Measurements from ENCODE around the gene PSMA3.
A peak's percentile ranks its signal among the peaks of the same experiment; 100 is the strongest.

PSMA3 gene

DNA sequence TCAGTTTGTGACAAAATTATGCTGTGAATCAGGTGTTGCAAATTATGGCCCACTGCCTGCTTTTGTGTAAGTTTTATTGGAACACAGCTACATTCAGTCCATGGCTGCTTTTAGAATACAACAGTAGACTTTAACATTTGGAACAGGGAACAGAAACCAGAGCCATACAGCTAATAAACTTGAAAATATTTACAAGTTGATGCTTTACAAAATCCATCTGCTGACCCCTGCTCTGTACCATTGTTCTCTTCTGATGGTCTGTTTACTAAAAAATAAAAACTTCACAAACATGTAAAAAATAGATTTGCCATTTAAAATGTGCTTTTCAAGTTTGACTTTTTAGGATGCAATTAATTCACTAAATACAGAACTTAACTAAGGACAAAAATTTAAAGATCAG is 20.8 kb downstream of the PSMA3 start:
- peaks cover 2% of the 10 kb centered on the region for H3K4me1 ChIP-seq (ENCODE audit: low read depth, poor library complexity, severe bottlenecking)

DNA sequence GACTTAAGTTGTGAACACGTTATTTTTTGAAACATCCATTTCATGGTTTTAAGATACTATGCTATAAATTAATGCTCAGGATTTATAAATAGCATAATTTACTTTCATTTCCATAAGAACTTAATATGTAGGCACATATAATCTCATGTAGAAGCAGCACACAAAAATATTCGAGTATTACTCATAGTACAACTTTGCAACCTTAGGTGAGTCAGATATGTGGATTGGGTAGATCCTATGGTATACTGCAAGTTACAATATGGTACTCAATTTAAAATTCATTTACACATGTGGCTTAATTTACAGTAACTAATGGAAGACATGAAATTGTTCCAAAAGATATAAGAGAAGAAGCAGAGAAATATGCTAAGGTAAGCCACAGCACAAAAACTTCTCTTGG is 26.0 kb downstream of the PSMA3 start:
- H3K36me3 ChIP-seq (ENCODE audit: insufficient read depth), result 0 out of 2 replicates have a peak, but pooled peaks cover 2% of the 10 kb centered on the region
- H3K4me1 ChIP-seq (ENCODE audit: low read depth, poor library complexity, severe bottlenecking), result peaks cover 9% of the 10 kb centered on the region
- H3K27ac ChIP-seq, result no peak overlapping the region
- H4K20me1 ChIP-seq (ENCODE audit: insufficient read depth), result no peaks in the 10 kb centered on the region
- no peak overlapping the region for H3K4me2 ChIP-seq
- no peak overlapping the region for H2AFZ ChIP-seq (ENCODE audit: low read depth)
- no peak overlapping the region for H3K9ac ChIP-seq
- TF ChIP-seq, protein P1, sequence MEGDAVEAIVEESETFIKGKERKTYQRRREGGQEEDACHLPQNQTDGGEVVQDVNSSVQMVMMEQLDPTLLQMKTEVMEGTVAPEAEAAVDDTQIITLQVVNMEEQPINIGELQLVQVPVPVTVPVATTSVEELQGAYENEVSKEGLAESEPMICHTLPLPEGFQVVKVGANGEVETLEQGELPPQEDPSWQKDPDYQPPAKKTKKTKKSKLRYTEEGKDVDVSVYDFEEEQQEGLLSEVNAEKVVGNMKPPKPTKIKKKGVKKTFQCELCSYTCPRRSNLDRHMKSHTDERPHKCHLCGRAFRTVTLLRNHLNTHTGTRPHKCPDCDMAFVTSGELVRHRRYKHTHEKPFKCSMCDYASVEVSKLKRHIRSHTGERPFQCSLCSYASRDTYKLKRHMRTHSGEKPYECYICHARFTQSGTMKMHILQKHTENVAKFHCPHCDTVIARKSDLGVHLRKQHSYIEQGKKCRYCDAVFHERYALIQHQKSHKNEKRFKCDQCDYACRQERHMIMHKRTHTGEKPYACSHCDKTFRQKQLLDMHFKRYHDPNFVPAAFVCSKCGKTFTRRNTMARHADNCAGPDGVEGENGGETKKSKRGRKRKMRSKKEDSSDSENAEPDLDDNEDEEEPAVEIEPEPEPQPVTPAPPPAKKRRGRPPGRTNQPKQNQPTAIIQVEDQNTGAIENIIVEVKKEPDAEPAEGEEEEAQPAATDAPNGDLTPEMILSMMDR (conservative IDR thresholded peaks at IDR 0.05; ENCODE audit: low read depth, low read length), result no peak
- no peaks in the 10 kb centered on the region for H3K79me2 ChIP-seq (ENCODE audit: insufficient read depth, low read depth)
- H3K4me3 ChIP-seq (IDR thresholded peaks at IDR 0.05; ENCODE audit: insufficient read depth, low read depth, low read length), result no peak overlapping the region
- H3K27me3 ChIP-seq (ENCODE audit: insufficient read depth, low read depth), result no peaks in the 10 kb centered on the region

More for the DNA sequence above, 20.8 kb downstream of the PSMA3 start:
- Histone ChIP-seq H3K27ac (no peak overlapping the region), H3K79me2 (ENCODE audit: insufficient read depth, low read depth) (no peaks in the 10 kb centered on the region), H3K36me3 (ENCODE audit: insufficient read depth) (0 out of 2 replicates have a peak, but pooled peaks cover 2% of the 10 kb centered on the region), H3K9ac (no peak overlapping the region), H2AFZ (ENCODE audit: low read depth) (no peak overlapping the region), H3K27me3 (ENCODE audit: insufficient read depth, low read depth) (no peaks in the 10 kb centered on the region), H3K4me2 (no peak overlapping the region), H3K4me3 (IDR thresholded peaks at IDR 0.05; ENCODE audit: insufficient read depth, low read depth, low read length) (no peak overlapping the region), H4K20me1 (ENCODE audit: insufficient read depth) (no peaks in the 10 kb centered on the region)
- TF ChIP-seq, protein P1 (conservative IDR thresholded peaks at IDR 0.05; ENCODE audit: low read depth, low read length), result no peak

DNA sequence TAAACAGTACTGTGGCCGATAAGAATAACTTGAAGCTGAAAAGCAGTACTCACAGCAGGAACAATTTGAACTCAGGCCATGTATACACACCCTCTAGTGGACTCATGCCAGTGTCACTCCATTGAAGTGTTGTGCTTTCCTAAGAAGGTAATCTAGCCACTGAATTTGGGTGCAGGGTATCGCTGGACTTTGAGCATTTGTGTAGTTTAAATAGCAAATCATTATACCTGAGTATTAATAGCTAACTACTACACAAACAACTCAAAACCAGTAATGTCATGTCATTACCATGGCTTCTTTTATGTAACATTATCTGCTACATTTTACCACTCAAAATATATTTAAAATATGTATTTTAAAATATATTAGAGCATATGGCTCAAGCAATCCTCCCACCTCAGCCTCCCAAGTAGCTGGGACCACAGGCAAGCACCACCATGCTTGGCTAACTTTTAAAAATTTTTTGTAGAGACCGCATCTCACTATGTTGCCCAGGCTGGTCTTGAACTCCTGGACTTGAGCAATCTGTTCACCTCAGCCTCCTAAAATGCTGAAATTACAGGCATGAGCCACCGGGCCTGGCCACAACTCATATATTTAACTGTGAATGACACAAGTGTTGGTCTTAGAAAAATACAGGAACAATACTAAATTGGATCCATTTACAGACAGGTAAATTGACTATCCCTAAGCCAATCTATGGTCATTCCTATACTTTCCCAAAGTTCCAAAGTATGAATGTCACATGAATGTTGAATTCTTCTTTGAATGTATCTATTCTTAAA is 28.1 kb downstream of the PSMA3 start:
- no peak overlapping the region for H3K9ac ChIP-seq
- H2AFZ ChIP-seq (ENCODE audit: low read depth), result no peak overlapping the region
- H3K4me3 ChIP-seq (IDR thresholded peaks at IDR 0.05; ENCODE audit: insufficient read depth, low read depth, low read length), result no peak overlapping the region
- no peaks in the 10 kb centered on the region for H3K36me3 ChIP-seq (ENCODE audit: insufficient read depth)
- H3K27me3 ChIP-seq (ENCODE audit: insufficient read depth, low read depth), result no peaks in the 10 kb centered on the region
- H3K79me2 ChIP-seq (ENCODE audit: insufficient read depth, low read depth), result peaks cover 5% of the 10 kb centered on the region; the same call in 1 of the 2 replicates
- TF ChIP-seq, protein P1 (conservative IDR thresholded peaks at IDR 0.05; ENCODE audit: low read depth, low read length), result no peak
- H3K4me1 ChIP-seq (ENCODE audit: low read depth, poor library complexity, severe bottlenecking), result peaks cover 13% of the 10 kb centered on the region
- H4K20me1 ChIP-seq (ENCODE audit: insufficient read depth), result 0 out of 2 replicates have a peak, but pooled peaks cover 8% of the 10 kb centered on the region
- H3K27ac ChIP-seq, result no peak overlapping the region
- no peak overlapping the region for H3K4me2 ChIP-seq

DNA sequence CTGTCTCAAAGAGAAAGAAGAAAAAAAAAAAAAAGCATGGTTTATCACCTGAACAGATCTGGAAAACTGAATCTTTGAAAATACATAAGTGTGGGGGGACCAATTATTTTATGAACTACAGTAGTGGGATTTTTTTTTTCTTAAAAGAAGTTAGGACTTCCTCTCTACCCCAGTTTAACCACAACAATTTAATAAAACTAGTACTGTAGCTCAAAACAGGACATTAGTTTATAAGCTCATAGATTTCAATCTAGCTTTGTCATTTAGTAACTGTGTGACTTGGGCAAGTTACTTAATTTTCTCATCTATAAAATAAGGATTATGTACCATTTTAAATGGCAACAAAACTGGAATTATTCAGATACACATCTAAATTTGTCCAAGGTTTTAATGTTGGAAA is 30.2 kb downstream of the PSMA3 start:
- H3K27ac ChIP-seq, result peak overlapping the region; percentile 7; the same call in 1 of the 2 replicates
- H3K4me2 ChIP-seq, result no peak overlapping the region
- no peak overlapping the region for H3K9ac ChIP-seq
- peaks cover 13% of the 10 kb centered on the region for H3K4me1 ChIP-seq (ENCODE audit: low read depth, poor library complexity, severe bottlenecking)
- 0 out of 2 replicates have a peak, but pooled peaks cover 8% of the 10 kb centered on the region for H4K20me1 ChIP-seq (ENCODE audit: insufficient read depth)
- peaks cover 8% of the 10 kb centered on the region; the same call in 1 of the 2 replicates for H3K79me2 ChIP-seq (ENCODE audit: insufficient read depth, low read depth)
- H2AFZ ChIP-seq (ENCODE audit: low read depth), result no peak overlapping the region
- TF ChIP-seq, protein P1 (conservative IDR thresholded peaks at IDR 0.05; ENCODE audit: low read depth, low read length), result no peak
- no peak overlapping the region for H3K4me3 ChIP-seq (IDR thresholded peaks at IDR 0.05; ENCODE audit: insufficient read depth, low read depth, low read length)
- H3K27me3 ChIP-seq (ENCODE audit: insufficient read depth, low read depth), result no peaks in the 10 kb centered on the region
- H3K36me3 ChIP-seq (ENCODE audit: insufficient read depth), result no peaks in the 10 kb centered on the region

Data from KMS-11 (cell line).